ENCODE results near the gene CCL4L2. TPM values are rescaled to one million over a fixed set of nuclear protein-coding genes. Genes with fewer than 3 reads are reported as not detected.

Gene CCL4L2
- total and polyA plus RNA-seq, 2 of the 8 experiments (the other 6 are each of a cell fraction or from before 2014, with no cell fraction given), result not detected

- Histone ChIP-seq H2BK20ac (ENCODE audit: low read length) (no peak overlapping the region), H2AK5ac (ENCODE audit: low read depth, low read length) (0 out of 2 replicates have a peak overlapping the region, but pooled peaks have one; percentile 75), H3K79me2 (ENCODE audit: control insufficient read depth in 1 of 2, insufficient read depth in 2 of 2, low read length in 2 of 2) (no peaks in the 10 kb centered on the region), H3K4me2 (ENCODE audit: insufficient read depth in 1 of 2, low read depth in 2 of 2, low read length in 2 of 2) (peak overlapping the region; percentile 61 to 74), H3K14ac (ENCODE audit: insufficient read length) (no peak overlapping the region), H3K4me1 (replicated peaks in 1 of 4; ENCODE audit: control insufficient read depth in 3 of 4, insufficient read depth in 4 of 4, low read length in 3 of 4) (peaks cover 0 to 8% (median 4%) of the 10 kb centered on the region in 4 experiments; a peak in 4 of 7 replicates), H4K20me1 (replicated peaks in 1 of 2; ENCODE audit: control insufficient read depth in 1 of 2, insufficient read depth in 2 of 2, low read length in 2 of 2) (peaks cover 0 to 2% of the 10 kb centered on the region in 2 experiments), H3K23ac (ENCODE audit: insufficient read length) (no peak overlapping the region), H4K91ac (replicated peaks; ENCODE audit: insufficient read length, low read length) (peak overlapping the region; percentile 5), H3K4ac (replicated peaks; ENCODE audit: insufficient read length, low read depth, low read length) (no peak overlapping the region), H3K18ac (ENCODE audit: extremely low read depth, low read length) (peak overlapping the region; percentile 7), H2AFZ (ENCODE audit: low read length) (peak overlapping the region; percentile 68; the same call in 1 of the 2 replicates), H3K27ac (ENCODE audit: low read depth, low read length) (no peak overlapping the region), H3K56ac (replicated peaks; ENCODE audit: insufficient read length, low read depth, low read length) (no peak overlapping the region), H3K23me2 (ENCODE audit: low read depth, low read length) (peaks cover 8% of the 10 kb centered on the region; the same call in 1 of the 2 replicates), H2BK5ac (ENCODE audit: low read depth, low read length) (no peak overlapping the region; the same call in 1 of the 2 replicates), H3K27me3 (replicated peaks in 1 of 4; ENCODE audit: control insufficient read depth in 3 of 4, extremely low read depth in 1 of 4, insufficient read depth in 3 of 4, low read length in 3 of 4) (peaks cover 3 to 24% (median 15%) of the 10 kb centered on the region in 4 experiments), H3K9ac (replicated peaks in 1 of 4; ENCODE audit: extremely low read depth in 1 of 4, low read depth in 3 of 4, low read length in 3 of 4) (no peak overlapping the region), H4K5ac (ENCODE audit: insufficient read length, low read depth, low read length) (no peak overlapping the region), H2BK120ac (replicated peaks; ENCODE audit: low read depth, low read length) (no peak overlapping the region), H4K8ac (ENCODE audit: extremely low read depth, insufficient read depth, low read length) (peak overlapping the region; percentile 81), H3K79me1 (ENCODE audit: low read depth, low read length) (no peaks in the 10 kb centered on the region), H3K36me3 (ENCODE audit: control insufficient read depth in 2 of 4, insufficient read depth in 4 of 4, low read length in 3 of 4) (no peaks in the 10 kb centered on the region), H3K4me3 (ENCODE audit: extremely low read depth in 1 of 4, insufficient read depth in 2 of 4, low read depth in 3 of 4, low read length in 4 of 4) (peak overlapping the region; percentile 38 to 68 (median 46)), H2BK12ac (ENCODE audit: low read depth, low read length) (peak overlapping the region; percentile 6; the same call in 1 of the 2 replicates), H2BK15ac (ENCODE audit: low read length) (peak overlapping the region; percentile 6), H3K9me3 (ENCODE audit: insufficient read depth in 2 of 2, low read depth in 1 of 2, low read length in 1 of 2) (no peaks in the 10 kb centered on the region)
- POLR2A ChIA-PET (ENCODE audit: partially characterized antibody), result interaction anchor here (0.6 to 1.4 kb wide), 3 partner anchors 10 to 17 kb away, joined by 3 read pairs; no protein-coding TSS in a partner anchor
- WGBS, 2 experiments (ENCODE audit: extremely low coverage in 1 of 2, insufficient coverage in 1 of 2, insufficient read length in 1 of 2, insufficient replicate concordance in 2 of 2, low coverage in 1 of 2, low lambda C conversion rate in 2 of 2, missing lambda C conversion rate in 1 of 2), result 34% methylated on average over 48 of the region's 48 CpGs; no CpG with 5 or more reads in 1 of the 2 experiments
- DNase-seq (ENCODE audit: low read depth in 1 of 2, low spot score in 2 of 2) (peak in 1 of 2 experiments; percentile 85), FAIRE-seq (no peak)
- CTCF ChIA-PET (ENCODE audit: partially characterized antibody), result interaction anchor here (1.8 to 2.2 kb wide), 2 partner anchors 13 to 301 kb away, joined by 9 to 13 read pairs; no protein-coding TSS in a partner anchor
- no peak for TF ChIP-seq CHD1 (IDR thresholded peaks at IDR 0.05; ENCODE audit: low read depth, low read length)
Measured at GRCh38 chr17:36182176-36183000, 28.5 kb upstream of the CCL4L2 start.

Measured in H1 (cell line).